Astrocyte of the hippocampus (primary cell): Measurements from ENCODE around the gene LDLRAP1.
"Not testable (repeated sequence)": the region's sequence is repeated elsewhere in the genome, so short reads cannot be mapped to it uniquely, and the experiment has no call there.

ENCODE experiments used
- DNase-seq: peaks from one replicate; pipeline ENCODE4 v3.0.0; 2011; ENCODE audit warnings: low read depth, low spot score

The LDLRAP1 gene

GRCh38 chr1:25543425-25544242 lies at the start of gene LDLRAP1:
LDLRAP1 (plus strand) TSS chr1:25543606; CDS start chr1:25543699, 93 bp downstream.
- DNase-seq = peak; percentile 90

- DNase-seq = no peak
Measured at GRCh38 chr1:25494952-25495351, 48.5 kb upstream of the LDLRAP1 start.

GRCh38 chr1:25500694-25501093 lies 42.7 kb upstream of the LDLRAP1 start:
- DNase-seq = no peak

GRCh38 chr1:25501235-25502058 lies 42.0 kb upstream of the LDLRAP1 start:
- DNase-seq = no peak

GRCh38 chr1:25502957-25503356 lies 40.4 kb upstream of the LDLRAP1 start:
- DNase-seq = peak; percentile 69

- peak; percentile 38 for DNase-seq
Measured at GRCh38 chr1:25503551-25504426, 39.6 kb upstream of the LDLRAP1 start.

GRCh38 chr1:25504706-25505595 lies 38.5 kb upstream of the LDLRAP1 start:
- DNase-seq = no peak

- DNase-seq = no peak
Measured at GRCh38 chr1:25505656-25506385, 37.6 kb upstream of the LDLRAP1 start.

- DNase-seq = not testable (repeated sequence)
Measured at GRCh38 chr1:25506566-25507463, 36.6 kb upstream of the LDLRAP1 start.

GRCh38 chr1:25513666-25514065 lies 29.7 kb upstream of the LDLRAP1 start:
- DNase-seq = no peak

- DNase-seq = no peak
Measured at GRCh38 chr1:25515033-25515432, 28.4 kb upstream of the LDLRAP1 start.

- no peak for DNase-seq
Measured at GRCh38 chr1:25516686-25517085, 26.7 kb upstream of the LDLRAP1 start.

GRCh38 chr1:25517476-25518394 lies 25.7 kb upstream of the LDLRAP1 start:
- no peak for DNase-seq

GRCh38 chr1:25519624-25520023 lies 23.8 kb upstream of the LDLRAP1 start:
- peak; percentile 75 for DNase-seq

GRCh38 chr1:25520446-25521061 lies 22.9 kb upstream of the LDLRAP1 start:
- peak; percentile 79 for DNase-seq

GRCh38 chr1:25522031-25522655 lies 21.3 kb upstream of the LDLRAP1 start:
- no peak for DNase-seq

- peak; percentile 57 for DNase-seq
Measured at GRCh38 chr1:25523542-25523941, 19.9 kb upstream of the LDLRAP1 start.
